Type B pancreatic cell (in vitro differentiated cells): ENCODE data around the gene CDKN2A. TPM values are rescaled to one million over a fixed set of nuclear protein-coding genes. Genes with fewer than 3 reads are reported as not detected.

Experiments used
- DNase-seq: peaks from one replicate; pipeline ENCODE4 v3.0.0; 2021; ENCODE audit warnings: mixed read lengths; ENCODE audit not compliant: unreplicated experiment; ENCODE audit errors: extremely low spot score
- H3K27ac Mint-ChIP-seq: 2 replicates; pipeline ENCODE4 v1.8.0; 2021; ENCODE audit warnings: mild to moderate bottlenecking, mixed read lengths
- H3K27me3 Mint-ChIP-seq: 2 replicates; pipeline ENCODE4 v1.8.0; 2021; ENCODE audit warnings: mixed read lengths
- H3K36me3 Mint-ChIP-seq: 2 replicates; pipeline ENCODE4 v1.8.0; 2021; ENCODE audit warnings: mixed read lengths
- H3K4me1 Mint-ChIP-seq: one replicate; pipeline ENCODE4 v1.8.0; 2021; ENCODE audit warnings: mixed read lengths; ENCODE audit not compliant: unreplicated experiment
- H3K4me3 Mint-ChIP-seq: 2 replicates; pipeline ENCODE4 v1.8.0; 2021; ENCODE audit warnings: mild to moderate bottlenecking, mixed read lengths
- H3K9me3 Mint-ChIP-seq: 2 replicates; pipeline ENCODE4 v1.8.0; 2021; ENCODE audit warnings: mixed read lengths
- total RNA-seq: library from RNA; stranded (reverse); gene quantifications from 2 replicates; pipeline ENCODE4 v1.2.1, GENCODE V29; 2021; ENCODE audit warnings: low replicate concordance
- TF ChIP-seq, protein P1 (sequence below): fragments of 200-600 bp; sonication (generic); conservative IDR thresholded peaks from 2 replicates; pipeline ENCODE4 v1.5.0; 2021; ENCODE audit warnings: antibody characterized with exemption, mild to moderate bottlenecking

CDKN2A gene
- total RNA-seq, 1 donor from 2014 or later, result 1.8 TPM

DNA sequence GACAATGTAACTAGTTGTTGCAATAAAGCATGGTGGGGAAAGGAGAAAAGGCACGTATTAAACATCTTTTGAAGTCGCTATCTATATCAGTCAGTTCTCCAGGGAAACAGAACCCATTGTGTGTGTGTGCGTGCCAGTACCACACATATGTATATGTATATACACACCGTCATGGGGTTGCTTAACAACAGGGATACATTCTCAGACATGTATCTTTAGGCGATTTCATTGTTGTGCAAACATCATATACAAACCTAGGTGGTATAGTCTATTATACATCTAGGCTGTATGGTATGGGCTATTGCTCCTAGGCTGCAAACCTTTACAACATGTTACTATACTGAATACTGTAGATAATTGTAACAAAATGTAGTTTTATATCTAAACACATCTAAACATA lies 2.7 kb upstream of the CDKN2A start:
- TF ChIP-seq, protein P1, sequence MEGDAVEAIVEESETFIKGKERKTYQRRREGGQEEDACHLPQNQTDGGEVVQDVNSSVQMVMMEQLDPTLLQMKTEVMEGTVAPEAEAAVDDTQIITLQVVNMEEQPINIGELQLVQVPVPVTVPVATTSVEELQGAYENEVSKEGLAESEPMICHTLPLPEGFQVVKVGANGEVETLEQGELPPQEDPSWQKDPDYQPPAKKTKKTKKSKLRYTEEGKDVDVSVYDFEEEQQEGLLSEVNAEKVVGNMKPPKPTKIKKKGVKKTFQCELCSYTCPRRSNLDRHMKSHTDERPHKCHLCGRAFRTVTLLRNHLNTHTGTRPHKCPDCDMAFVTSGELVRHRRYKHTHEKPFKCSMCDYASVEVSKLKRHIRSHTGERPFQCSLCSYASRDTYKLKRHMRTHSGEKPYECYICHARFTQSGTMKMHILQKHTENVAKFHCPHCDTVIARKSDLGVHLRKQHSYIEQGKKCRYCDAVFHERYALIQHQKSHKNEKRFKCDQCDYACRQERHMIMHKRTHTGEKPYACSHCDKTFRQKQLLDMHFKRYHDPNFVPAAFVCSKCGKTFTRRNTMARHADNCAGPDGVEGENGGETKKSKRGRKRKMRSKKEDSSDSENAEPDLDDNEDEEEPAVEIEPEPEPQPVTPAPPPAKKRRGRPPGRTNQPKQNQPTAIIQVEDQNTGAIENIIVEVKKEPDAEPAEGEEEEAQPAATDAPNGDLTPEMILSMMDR, result no peak
- peaks cover 83% of the 10 kb centered on the region for H3K27me3 Mint-ChIP-seq
- no peaks in the 10 kb centered on the region for H3K36me3 Mint-ChIP-seq
- H3K9me3 Mint-ChIP-seq, result no peaks in the 10 kb centered on the region
- no peak for DNase-seq
- H3K4me3 Mint-ChIP-seq, result peak overlapping the region; percentile 95
- no peaks in the 10 kb centered on the region for H3K4me1 Mint-ChIP-seq
- peak overlapping the region; percentile 42 for H3K27ac Mint-ChIP-seq

DNA sequence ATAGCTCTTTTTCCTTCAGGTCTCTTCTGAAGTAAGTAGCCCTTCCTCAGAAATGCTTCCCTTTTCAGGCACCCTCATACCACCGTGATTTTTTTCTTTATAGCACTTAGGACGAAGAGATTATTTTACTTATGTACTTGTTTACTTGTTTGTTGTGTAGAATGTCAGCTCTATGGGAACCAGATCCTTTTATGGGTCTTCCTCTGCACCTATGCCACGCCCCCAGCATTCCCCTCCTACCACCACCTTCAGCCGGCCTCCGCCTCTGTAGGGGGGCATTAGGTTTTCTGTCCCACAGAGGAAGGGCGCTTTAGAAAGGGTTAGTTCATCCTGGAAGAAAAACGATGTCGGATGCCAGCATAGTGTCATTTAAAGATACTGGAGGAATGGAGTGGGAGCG lies 2.2 kb upstream of the CDKN2A start:
- DNase-seq, result no peak
- H3K27me3 Mint-ChIP-seq, result peaks cover 83% of the 10 kb centered on the region
- H3K9me3 Mint-ChIP-seq, result no peaks in the 10 kb centered on the region
- H3K27ac Mint-ChIP-seq, result peak overlapping the region; percentile 42
- H3K36me3 Mint-ChIP-seq, result no peaks in the 10 kb centered on the region
- no peaks in the 10 kb centered on the region for H3K4me1 Mint-ChIP-seq
- peak overlapping the region; percentile 95 for H3K4me3 Mint-ChIP-seq
- TF ChIP-seq, protein P1, result no peak

DNA sequence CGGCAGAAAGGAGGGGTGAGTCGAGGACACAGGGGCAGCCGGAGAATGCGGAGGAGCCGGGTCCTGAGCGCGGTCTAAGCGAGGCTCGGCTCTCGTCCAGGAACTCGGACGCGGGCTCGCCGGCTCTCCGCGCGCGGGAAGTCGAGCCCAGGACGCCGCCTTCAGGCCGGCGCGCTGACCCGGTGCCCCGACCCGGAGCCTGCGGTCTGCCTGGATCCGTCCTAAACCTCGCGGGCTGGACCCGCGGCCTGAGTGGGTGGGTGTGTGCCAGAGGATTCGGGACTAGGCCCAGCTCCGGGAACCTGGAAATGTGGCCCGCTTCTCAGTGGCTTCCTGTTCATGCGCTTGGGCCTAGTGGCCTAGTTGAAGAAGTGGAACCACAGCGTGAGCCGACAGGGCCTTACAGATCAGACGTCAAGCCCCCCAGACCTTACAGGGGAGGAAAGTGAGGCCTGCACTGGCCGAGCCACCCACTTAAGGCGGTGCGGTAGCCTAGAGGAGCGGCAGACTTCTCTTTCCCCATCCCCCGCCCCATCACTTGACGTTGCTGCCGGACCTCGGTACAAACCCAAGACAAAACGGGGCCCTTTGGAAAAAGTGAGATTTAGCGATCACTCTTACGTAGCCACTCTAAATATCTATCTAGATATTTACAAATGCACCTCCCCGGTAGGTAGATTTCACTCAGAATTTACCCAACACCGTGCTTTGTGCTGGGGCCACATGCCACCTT lies 1.6 kb upstream of the CDKN2A start:
- Mint-ChIP-seq H3K36me3 (no peaks in the 10 kb centered on the region), H3K9me3 (no peaks in the 10 kb centered on the region), H3K4me3 (peak overlapping the region; percentile 95), H3K4me1 (no peaks in the 10 kb centered on the region), H3K27me3 (peaks cover 83% of the 10 kb centered on the region), H3K27ac (peak overlapping the region; percentile 91)
- TF ChIP-seq, protein P1, result peak; percentile 22
- DNase-seq, result no peak

DNA sequence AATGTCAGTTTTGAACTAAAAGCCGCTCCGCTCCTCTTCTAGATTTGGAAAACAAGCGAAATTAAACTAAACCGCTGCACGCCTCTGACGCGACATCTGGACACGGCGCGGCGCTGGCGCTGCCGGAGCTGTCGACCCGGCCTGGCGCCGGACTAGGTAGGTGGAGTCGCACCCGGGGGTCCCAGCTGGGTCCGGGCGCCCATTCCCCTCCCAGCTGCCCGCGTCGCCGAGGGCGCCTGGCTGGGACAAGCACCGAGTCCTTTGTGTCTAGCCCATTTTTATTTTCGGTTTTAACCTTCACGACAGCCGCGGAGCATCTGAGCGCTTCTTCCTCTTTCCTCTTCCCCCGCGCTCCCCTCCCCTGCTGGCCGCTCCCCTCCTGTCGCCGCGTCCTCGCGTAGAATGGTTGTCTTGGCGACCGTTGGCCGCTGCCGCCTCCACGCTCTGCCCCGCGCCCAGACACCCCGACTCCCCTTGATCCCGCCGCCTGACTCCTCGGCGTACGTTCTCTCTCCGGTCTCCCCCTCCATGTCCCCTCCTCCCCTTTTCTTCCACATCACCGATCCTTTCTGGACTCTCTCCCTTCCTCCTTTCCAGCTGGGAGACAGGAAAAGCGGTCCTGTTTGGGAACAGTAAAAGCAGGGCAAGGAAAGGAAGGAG lies 944 bp upstream of the CDKN2A start:
- TF ChIP-seq, protein P1, result no peak
- H3K27ac Mint-ChIP-seq, result peak overlapping the region; percentile 91
- no peak for DNase-seq
- H3K9me3 Mint-ChIP-seq, result no peaks in the 10 kb centered on the region
- no peaks in the 10 kb centered on the region for H3K36me3 Mint-ChIP-seq
- peak overlapping the region; percentile 95 for H3K4me3 Mint-ChIP-seq
- H3K27me3 Mint-ChIP-seq, result peaks cover 84% of the 10 kb centered on the region
- H3K4me1 Mint-ChIP-seq, result no peaks in the 10 kb centered on the region

DNA sequence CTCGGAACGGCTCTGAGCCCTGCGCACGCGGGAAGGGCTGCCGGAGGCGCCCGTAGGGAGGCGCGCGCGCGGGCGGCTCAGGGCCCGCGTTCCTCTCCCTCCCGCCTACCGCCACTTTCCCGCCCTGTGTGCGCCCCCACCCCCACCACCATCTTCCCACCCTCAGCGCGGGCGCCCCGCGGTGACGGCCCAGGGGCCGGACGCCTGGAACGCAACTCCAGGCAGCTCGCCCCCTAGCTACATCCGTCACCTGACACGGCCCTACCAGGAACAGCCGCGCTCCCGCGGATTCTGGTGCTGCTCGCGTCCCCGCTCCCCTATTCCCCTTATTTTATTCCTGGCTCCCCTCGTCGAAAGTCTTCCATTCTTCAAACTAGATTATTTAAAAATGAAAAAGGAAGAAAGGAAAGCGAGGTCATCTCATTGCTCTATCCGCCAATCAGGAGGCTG lies 389 bp upstream of the CDKN2A start, which contains the start of gene CDKN2B-AS1:
Gene CDKN2B-AS1, plus strand, starts transcription at position 236 of the 450 bp plus-strand sequence.
- no peak for DNase-seq
- Mint-ChIP-seq H3K9me3 (no peaks in the 10 kb centered on the region), H3K4me3 (peak within 1 kb of the TSS; percentile 95), H3K27me3 (peaks cover 84% of the 10 kb centered on the region), H3K27ac (peak within 1 kb of the TSS; percentile 91), H3K36me3 (no peaks in the 10 kb centered on the region), H3K4me1 (no peaks in the 10 kb centered on the region)
- TF ChIP-seq, protein P1, result no peak
